ENCODE data around the gene BOLA3. TPM values are rescaled to one million over a fixed set of nuclear protein-coding genes. Genes with fewer than 3 reads are reported as not detected.
"Not testable (repeated sequence)": the region's sequence is repeated elsewhere in the genome, so short reads cannot be mapped to it uniquely, and the experiment has no call there.

Gene BOLA3
- total RNA-seq, 1 donor from 2014 or later: 60.6 TPM

DNA sequence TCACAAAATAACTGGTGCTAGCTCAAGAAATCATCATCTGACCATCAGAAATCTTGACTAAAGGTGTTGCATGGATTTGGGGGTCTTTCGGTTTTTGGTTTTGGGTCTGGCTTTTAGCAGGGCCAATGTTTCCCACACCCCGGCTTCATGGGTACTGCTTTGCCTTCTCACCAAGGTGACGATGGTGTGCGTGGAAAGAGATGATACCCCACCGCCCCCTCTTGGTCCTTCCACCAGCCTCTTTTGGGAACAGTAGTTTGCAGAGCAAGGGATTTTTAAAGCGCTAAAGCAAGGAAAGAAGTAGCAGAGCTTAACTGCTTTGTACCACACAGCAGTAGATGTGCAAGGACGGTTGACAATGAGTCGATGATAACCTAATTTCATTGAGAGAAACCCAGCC lies 42.3 kb downstream of the BOLA3 start:
- DNase-seq (ENCODE audit: extremely low read depth, low read depth, low spot score): no peak

GRCh38 chr2:74104839-74105238 lies 42.9 kb downstream of the BOLA3 start:
- no peak for DNase-seq (ENCODE audit: extremely low read depth, low read depth, low spot score)

DNA sequence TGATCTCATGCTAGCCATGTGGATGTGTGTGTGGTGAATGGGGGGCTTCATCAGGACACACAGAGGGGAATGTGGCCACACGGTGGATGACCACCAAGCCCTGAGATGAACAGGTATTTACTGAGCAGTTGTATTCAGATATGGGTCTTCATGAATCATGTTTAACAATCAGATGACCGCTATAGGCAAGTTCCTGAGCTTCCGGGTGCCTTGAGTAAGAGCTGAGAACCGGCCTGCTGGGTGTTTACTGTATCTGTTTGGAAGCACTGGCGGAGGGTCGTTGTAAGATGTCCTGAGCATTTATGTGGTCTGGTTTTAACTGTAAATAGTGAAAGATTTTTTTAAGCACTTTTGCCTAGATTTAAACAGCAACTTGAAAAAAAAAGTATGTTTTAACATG lies 43.9 kb downstream of the BOLA3 start:
- DNase-seq (ENCODE audit: extremely low read depth, low read depth, low spot score): no peak

DNA sequence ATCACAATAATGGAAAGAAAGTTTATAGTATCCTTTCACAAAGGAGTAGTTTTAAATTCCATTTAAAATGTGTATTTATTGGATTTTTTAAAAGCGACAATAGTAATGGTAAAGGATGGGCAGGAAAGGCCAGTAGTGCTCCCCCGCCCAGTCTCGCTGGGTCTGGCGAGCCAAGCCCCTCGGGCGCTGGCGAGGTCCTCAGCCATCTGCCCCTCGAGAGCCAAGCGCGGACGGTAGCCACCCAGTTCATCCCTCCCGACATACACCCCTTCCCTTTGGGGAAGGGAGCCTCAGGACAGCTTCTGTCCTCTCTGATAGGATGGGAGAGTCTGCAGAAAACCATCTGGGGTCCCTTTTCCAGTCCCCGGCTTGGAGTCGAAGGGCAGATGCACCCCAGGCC lies 45.2 kb downstream of the BOLA3 start:
- no peak for DNase-seq (ENCODE audit: extremely low read depth, low read depth, low spot score)

GRCh38 chr2:74101574-74102300 lies 46.0 kb downstream of the BOLA3 start:
- DNase-seq (ENCODE audit: extremely low read depth, low read depth, low spot score): no peak

DNA sequence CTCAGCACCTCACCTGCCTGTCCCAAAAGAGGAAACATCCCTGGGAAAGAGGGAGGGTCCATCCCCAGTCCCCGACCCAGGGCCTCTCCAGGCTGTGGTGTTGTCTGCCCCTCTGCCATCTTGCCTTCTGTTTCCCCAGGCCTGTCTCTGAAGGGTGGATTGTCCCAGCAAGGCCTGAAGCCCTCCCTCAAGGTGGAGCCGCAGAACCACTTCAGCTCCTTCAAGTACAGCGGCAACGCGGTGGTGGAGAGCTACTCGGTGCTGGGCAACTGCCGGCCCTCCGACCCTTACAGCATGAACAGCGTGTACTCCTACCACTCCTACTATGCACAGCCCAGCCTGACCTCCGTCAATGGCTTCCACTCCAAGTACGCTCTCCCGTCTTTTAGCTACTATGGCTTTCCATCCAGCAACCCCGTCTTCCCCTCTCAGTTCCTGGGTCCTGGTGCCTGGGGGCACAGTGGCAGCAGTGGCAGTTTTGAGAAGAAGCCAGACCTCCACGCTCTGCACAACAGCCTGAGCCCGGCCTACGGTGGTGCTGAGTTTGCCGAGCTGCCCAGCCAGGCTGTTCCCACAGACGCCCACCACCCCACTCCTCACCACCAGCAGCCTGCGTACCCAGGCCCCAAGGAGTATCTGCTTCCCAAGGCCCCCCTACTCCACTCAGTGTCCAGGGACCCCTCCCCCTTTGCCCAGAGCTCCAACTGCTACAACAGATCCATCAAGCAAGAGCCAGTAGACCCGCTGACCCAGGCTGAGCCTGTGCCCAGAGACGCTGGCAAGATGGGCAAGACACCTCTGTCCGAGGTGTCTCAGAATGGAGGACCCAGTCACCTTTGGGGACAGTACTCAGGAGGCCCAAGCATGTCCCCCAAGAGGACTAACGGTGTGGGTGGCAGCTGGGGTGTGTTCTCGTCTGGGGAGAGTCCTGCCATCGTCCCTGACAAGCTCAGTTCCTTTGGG lies 47.2 kb downstream of the BOLA3 start:
- no peak for DNase-seq (ENCODE audit: extremely low read depth, low read depth, low spot score)

GRCh38 chr2:74099835-74100234 lies 47.9 kb downstream of the BOLA3 start:
- DNase-seq (ENCODE audit: extremely low read depth, low read depth, low spot score): no peak

DNA sequence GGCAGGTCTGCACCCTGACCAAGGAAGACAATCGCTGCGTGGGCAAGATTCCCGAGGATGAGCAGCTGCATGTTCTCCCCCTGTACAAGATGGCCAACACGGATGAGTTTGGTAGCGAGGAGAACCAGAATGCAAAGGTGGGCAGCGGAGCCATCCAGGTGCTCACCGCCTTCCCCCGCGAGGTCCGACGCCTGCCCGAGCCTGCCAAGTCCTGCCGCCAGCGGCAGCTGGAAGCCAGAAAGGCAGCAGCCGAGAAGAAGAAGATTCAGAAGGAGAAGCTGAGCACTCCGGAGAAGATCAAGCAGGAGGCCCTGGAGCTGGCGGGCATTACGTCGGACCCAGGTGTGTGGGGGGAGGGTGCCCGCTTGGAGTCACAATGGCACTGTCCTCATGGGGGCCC lies 48.4 kb downstream of the BOLA3 start:
- DNase-seq (ENCODE audit: extremely low read depth, low read depth, low spot score): no peak

- DNase-seq (ENCODE audit: extremely low read depth, low read depth, low spot score): no peak
Observed at GRCh38 chr2:74097574-74097973, 50.1 kb downstream of the BOLA3 start.

DNA sequence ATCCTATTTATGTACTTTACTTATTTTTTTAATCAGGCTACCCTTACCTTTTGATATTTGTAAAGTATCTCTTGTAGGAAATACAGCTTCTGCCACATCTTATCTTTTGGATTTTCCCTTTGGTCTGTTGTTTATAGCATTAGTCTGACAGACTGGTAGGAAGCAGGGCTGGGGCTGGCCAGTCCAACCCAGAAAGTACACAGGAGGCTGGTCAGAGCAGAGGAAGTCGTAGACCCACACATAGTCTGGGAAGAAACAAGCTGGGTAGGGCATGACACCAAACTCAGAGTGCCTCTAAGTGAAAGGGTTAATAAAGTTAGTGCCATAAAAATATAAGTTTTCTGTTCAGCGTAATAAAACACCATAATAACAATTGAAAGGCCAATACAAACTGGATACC lies 51.7 kb downstream of the BOLA3 start:
- DNase-seq (ENCODE audit: extremely low read depth, low read depth, low spot score): no peak

DNA sequence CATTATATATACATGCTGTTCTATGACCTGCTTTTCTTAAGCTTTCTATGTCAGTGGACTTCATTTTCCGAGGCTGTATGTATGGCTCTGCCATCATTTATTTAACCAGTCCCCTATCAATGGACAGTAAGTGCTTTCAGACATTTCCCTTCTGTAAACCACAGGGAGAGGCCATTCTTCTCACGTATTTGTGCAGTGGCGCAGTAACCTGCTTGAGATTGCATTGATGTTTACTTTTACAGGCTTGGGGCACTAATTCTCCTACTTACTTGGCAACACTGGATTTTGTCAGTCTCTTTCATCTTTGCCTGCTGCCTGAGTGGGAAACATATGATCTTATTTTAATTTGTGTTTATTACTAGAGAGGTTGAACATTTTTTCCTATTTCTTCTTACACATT lies 52.1 kb downstream of the BOLA3 start:
- no peak for DNase-seq (ENCODE audit: extremely low read depth, low read depth, low spot score)

DNA sequence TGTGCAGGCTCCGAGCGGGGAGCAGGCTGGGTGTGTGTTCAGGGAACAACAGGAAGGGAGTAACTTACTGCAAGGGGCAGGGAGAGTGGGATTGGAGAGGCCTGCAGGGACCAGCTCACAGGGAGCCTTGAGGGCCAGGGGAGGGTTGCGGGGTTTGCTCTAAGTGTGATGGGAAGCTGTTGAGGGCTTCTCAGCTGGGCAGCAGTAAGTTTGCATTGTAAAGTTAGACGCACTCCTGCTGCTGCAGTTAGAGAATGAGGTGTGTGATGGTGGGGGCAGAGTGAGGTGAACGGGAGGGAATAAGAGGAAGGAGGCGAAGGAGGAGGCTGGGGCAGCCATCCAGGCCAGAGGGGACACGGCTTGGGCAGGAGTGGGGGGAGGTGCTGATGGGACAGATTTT lies 53.4 kb downstream of the BOLA3 start:
- DNase-seq (ENCODE audit: extremely low read depth, low read depth, low spot score): no peak

DNA sequence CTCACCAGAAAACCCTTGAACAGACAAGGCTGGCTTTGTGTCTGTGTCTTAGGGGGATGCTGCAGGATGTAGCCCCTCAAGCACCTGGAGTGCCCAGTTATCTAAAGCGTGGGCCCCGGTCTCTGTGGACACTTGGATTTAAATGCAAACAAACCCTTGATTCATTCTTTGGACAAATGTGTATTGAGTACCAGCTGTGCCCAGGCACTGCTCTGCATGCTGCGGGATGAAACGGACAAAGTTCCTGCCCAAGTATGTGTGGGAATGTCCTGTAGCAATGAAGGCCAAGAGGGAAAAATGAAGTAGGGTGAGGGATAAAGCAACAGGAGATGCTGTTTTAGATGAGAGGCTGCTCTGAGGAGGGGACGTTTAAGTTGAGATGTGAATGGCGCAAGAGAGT lies 53.9 kb downstream of the BOLA3 start:
- DNase-seq (ENCODE audit: extremely low read depth, low read depth, low spot score): no peak

GRCh38 chr2:74093426-74093825 lies 54.3 kb downstream of the BOLA3 start:
- no peak for DNase-seq (ENCODE audit: extremely low read depth, low read depth, low spot score)

DNA sequence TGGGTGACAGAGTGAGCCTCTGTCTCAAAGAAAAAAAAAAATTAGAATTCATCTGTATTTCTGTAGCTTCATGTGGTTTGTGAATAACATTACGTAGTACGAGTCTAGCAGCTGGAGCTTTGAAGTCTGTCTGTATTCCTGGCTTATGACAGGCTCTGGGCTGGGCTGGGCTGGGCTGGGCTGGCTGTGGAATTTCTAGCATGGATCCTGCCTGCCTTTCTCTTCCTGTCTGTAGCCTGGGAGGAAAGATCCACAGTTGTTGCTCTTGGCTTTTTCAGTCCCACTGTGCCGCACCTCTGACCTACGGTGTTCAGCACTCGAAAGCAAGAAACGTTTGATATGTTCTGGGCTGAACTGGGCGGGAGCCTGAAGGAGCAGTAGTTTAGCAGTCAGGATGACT lies 55.4 kb downstream of the BOLA3 start:
- DNase-seq (ENCODE audit: extremely low read depth, low read depth, low spot score): no peak

DNA sequence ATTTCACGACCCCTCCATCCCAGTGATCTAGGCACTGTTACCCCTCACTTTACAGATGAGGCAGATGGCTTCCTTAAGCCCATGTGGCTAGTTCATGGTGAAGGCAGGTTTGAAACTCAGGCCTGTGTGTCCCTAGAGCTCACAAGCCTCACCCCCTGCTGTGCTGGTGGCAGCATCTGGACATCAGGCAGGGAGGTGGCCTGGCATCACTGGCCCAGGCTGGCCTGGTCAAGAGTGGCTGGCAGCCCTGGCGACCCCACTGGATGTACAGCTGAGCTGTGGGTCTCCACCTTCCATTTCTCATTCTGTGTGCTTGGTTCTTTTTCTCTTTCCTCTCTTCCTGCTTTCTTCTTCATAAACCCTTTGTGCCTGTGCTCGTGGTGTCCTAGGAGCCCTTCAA lies 56.3 kb downstream of the BOLA3 start:
- DNase-seq (ENCODE audit: extremely low read depth, low read depth, low spot score): no peak

DNA sequence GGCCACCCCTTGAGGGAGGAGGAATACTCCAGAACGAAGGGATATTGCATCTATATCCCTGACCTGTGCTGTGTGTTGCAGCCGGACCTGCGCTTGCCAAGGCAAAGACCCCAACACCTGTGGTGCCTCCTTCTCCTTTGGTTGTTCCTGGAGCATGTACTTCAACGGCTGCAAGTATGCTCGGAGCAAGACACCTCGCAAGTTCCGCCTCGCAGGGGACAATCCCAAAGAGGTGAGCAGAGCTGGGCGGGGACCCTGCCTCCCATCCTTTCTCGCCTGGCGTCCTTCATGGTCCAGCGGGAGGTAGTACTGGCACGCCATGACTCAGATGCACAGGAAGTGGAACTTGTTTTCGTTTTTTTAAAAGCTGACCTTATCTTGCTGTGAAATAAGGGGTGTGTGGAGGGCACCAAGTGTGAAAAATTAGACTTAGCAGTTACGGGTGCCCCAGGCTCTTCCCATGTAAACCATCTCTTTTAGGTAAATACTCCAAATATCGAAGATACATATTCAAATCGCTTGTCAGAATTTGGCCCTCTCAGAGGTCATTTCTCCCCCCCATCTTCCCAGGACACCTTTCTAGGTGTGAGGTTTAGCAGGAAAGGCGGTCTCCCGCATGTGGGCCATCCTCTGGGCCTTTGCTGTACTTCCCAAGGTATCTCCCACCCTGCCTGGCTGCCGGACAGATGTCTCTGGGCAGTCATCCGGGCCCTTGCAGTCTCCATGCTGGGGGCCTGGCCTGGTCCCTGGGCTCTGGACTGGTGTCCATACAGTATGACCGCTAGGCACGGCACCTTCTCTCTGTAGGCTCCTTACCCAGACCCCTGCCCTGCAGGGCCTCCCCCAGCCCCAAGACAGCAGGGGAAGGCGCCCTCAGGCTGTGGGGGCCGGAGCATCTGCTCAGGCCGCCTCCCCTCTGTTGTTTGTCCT lies 57.6 kb downstream of the BOLA3 start:
- no peak for DNase-seq (ENCODE audit: extremely low read depth, low read depth, low spot score)

DNA sequence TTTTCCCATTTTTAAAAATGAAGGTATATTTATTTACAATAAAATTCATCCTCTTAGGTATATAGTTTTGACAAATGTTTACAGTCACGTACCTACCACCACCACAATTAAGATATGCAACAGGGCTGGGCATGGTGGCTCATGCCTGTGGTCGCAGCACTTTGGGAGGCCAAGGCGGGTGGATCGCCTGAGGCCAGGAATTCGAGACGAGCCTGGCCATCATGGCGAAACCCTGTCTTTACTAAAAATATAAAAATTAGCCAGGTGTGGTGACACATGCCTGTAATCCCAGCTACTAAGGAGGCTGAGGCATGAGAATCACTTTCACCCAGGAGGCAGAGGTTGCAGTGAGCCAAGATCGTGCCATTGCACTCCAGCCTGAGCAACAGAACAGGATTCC lies 59.0 kb downstream of the BOLA3 start:
- not testable (repeated sequence) for DNase-seq (ENCODE audit: extremely low read depth, low read depth, low spot score)

- DNase-seq (ENCODE audit: extremely low read depth, low read depth, low spot score): no peak
Observed at GRCh38 chr2:74087696-74088095, 60.0 kb downstream of the BOLA3 start.

GRCh38 chr2:74086021-74086420 lies 61.7 kb downstream of the BOLA3 start:
- DNase-seq (ENCODE audit: extremely low read depth, low read depth, low spot score): no peak
